Stimulated activated CD4-positive, alpha-beta T cell treated with anti-CD3 and anti-CD28 coated beads, Interleukin-2, amount 100 ng/mL, for 24 hours (primary cell): ENCODE results near the gene YWHAE.
"Not testable (repeated sequence)": the region's sequence is repeated elsewhere in the genome, so short reads cannot be mapped to it uniquely, and the experiment has no call there.

Source experiments
- DNase-seq, 2 donors: peaks; one replicate each; pipeline ENCODE4 v3.0.0-alpha.2; 2020

YWHAE gene

DNA sequence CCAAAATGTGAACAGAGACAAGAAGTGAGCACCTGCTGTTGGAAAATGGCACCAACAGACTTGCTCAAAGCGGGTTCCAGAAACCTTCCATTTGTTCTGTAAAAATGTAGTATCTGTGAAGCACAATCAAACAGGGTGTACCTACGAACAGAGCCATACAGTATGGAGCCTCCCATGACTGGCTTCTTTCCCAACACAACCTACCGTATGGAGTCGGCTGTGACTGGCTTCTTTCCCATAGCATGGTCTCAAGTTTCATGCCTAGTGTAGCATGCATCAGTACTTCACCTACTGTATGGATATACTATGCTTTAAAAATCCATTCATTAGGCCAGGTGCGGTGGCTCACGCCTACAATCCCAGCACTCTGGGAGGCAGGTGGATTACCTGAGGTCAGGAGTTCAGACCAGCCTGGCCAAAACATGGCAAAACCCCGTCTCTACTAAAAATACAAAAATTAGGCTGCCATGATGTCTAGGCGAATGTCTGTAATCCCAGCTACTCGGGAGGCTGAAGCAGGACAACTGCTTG lies 26.2 kb downstream of the YWHAE start:
- DNase-seq, result no peak

DNA sequence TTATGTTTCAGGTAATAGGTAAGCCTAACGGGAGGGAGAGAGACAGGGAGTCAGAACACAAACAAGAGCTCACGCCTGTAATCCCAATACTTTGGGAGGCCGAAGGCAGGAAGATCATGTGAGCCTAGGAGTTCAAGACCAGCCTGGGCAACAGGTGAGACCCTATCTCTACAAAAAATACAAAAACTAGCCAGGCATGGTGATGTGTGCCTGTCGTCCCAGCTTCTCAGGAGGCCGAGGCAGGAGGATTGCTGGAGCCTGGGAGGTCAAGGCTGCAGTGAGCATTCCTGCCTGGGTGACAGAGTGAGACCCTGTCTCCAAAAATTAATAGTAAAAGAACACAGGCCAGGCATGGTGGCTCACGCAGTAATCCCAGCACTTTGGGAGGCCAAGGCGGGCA lies 27.4 kb downstream of the YWHAE start:
- DNase-seq, result no peak

DNA sequence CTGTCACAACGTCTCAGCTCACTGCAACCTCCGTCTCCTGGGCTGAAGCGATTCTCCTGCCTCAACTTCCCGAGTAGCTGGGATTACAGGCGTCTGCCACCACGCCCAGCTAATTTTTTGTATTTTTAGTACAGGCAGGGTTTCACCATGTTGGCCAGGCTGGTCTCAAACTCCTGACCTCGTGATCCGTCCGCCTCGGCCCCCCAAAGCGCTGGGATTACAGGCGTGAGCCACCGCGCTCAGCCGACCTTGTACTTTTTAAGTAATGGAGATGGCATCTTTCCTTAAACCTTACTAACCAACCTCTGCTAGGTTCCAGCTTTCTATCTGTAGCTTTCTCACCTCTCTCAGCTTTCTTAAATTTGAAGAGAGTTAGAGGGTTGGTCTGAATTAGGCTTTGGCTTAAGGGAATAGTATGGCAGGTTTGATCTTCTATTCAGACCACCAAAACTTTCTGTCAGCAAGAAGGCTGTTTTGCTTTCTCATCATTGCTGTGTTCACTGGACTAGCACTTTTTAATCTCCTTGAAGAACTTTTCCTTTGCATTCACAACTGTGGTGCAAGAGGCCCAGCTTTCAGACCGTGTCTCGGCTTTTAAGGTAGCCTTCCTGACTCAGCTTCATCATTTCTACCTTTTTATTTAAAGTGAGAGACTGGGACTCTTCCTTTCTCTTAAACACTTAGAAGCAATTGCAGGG lies 28.0 kb downstream of the YWHAE start:
- DNase-seq, result no peak

DNA sequence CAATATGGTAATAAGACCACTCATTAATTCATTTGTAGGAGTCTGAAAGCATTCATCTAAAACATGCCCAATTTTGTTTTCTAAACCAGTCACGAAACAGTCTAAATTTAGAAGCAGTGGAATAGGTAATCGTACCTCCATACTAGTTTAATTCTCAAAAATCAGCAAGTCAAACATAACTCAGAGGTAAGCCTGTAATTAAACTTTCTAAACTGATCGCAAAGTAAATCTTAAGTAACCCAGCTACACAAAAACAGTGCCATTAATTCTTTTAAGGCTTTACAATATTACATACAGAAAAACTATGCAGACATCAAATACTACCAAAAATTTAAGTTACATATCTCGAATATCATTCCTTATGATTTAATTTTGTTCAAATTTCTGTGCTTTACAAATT lies 31.4 kb downstream of the YWHAE start:
- no peak for DNase-seq

DNA sequence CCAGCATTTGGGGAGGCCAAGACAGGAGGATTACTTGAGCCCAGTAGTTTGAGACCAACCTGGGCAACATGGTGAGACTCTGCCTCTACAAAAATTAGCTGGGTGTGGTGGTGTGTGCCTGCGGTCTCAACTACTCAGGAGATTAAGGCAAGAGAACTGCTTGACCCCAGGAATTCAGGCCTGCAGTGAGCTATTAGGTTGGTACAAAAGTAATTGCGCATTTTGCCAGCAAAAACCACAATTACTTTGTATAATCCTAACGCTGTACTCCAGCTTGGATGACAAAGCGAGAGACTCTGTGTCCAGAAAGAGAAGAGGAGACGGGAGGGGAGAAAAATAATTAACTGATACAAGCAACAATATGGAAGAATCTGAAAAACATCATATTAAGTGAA lies 32.7 kb downstream of the YWHAE start:
- no peak for DNase-seq

DNA sequence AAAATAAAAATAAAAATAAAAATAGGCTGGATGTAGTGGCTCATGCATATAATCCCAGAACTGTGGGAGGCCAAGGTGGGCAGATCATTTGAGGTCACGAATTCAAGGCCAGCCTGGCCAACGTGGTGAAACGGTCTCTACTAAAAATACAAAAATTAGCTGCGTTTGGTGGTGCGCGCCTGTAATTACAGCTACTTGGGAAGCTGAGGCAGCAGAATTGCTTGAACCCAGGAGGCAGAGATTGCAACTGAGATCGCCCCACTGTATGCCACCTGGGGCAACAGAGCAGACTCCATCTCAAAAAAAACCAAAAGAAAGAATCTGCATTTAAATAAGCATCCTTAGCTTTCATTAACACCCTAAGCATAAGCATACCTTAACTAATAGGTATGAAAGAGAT lies 33.8 kb downstream of the YWHAE start:
- DNase-seq, result no peak

DNA sequence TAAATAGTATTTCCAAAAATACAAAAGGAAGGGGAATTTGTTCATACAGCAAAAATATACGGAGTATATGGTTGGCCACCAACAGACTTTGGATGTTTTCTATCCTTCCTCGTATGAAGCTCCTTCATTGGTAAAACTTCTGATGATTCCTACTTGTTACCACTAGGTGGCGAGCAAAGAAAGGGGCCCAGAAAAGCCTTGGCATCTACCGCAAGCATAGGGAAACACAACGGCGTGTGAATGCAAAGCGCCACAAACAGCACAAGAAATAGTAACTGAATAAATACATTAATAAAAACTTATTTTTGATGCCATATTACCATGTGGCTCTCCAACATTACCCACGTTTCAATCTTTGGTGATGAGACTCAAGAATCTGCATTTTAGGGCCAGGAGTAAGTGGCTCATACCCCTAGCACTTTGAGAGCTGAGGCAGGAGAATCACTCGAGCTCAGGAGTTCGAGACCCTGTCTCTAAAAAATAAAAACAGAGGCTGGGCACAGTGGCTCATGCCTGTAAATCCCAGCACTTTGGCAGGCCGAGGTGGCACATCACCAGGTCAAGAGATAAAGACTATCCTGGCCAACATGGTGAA lies 34.5 kb downstream of the YWHAE start:
- DNase-seq, result peak; percentile 48 to 51

DNA sequence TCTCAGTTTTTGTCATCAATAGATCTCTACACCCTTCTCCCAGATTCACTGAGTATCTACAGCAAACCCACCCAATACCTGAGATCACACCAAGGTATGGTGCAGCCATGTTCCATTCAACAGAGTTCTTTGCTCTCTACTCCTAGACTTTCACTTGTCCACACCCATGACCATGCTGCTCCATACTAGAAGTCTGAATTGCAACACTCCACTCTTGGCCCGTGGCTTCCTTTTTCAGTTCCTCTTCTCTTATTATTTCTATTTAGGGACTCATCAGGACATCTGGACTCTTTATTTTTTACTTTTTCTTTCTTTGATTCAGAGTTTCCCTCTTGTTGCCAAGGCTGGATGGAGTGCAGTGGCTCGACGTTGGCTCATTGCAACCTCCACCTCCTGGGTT lies 37.1 kb downstream of the YWHAE start:
- no peak for DNase-seq

DNA sequence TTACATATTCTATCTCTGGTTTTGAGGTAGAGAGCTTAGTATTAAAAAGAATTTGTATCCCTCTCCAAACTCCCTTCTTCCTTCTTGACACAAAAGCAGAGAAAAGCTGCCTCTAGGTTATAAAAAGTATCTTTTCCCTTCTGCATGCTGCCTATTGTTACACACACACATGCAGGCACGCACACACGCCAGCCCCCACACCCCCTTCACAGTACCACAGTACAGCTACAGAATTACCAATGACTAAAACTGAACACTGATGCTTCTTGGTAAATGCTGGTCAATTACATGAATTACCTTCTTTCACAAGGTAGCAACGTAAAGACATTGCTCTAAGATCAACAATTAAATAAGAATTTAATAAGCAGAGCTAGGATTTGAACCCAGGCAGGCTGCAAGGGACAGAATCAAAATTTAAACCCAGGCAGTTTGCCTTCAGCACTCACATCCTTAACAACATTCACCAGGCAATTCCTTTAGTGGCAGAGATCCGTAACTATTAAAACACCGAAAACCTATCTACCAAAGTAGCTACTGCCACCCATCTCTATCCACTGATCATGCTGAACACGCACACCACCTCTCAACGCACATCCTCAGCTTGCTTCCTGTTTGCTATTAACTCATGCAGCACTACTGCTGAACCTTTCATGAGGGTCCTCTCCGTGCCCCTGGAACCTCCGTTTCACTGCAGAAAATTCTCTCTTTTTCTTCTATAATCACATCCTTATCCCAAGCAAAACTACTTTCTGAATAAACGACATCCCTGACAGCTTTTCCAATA lies 37.8 kb downstream of the YWHAE start:
- peak in 1 of 2 donors; percentile 29 for DNase-seq

DNA sequence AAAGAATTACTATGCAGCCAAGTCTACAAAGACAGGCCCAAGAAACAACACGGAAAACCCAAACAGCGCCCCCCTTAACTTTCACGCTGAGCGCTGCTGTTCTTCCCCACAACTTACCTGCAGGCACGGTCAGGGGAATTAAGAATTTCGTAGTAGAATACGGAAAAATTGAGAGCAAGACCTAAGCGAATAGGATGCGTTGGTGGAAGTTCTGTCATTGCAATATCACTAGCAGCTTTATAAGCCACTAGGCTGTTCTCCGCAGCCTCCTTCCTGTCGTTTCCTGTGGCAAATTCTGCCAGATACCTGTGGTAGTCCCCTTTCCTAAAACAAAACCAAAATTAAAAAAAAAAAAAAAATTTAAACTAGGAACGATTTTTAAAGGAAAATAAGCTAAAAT lies 39.0 kb downstream of the YWHAE start:
- peak in 1 of 2 donors; percentile 27 for DNase-seq

DNA sequence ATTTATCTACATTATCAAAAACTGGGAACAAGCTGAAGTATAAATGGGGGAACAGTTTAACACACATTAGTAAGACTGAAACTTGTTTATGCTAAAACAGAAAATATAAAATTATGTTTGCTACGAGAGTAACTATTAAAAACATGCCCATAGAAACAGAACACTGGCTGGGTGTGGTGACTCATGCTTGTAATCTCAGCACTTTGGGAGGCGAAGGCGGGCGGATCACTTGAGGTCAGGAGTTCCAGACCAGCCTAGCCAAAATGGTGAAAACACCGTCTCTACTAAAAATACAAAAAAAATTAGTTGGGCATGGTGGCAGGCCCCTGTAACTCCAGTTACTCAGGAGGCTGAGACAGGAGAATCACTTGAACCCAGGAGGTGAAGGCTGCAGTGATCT lies 39.7 kb downstream of the YWHAE start:
- DNase-seq, result peak in 1 of 2 donors; percentile 35

DNA sequence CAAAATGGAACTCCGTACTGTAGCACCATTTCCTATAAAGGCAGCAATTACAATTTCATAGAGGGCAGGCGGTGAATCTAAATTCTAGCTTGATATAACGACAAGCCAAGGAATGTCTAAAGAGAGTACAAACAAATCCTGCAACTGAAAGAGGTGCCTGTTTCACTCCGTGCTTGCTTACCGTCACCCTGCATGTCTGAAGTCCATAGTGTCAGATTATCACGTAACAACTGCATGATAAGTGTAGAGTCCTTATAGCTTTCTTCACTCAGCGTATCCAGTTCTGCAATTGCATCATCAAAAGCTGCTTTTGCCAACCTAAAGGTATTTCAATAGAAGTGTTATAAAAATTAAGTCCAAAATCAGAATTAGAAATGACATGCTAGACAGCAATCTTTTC lies 46.0 kb downstream of the YWHAE start:
- no peak for DNase-seq

DNA sequence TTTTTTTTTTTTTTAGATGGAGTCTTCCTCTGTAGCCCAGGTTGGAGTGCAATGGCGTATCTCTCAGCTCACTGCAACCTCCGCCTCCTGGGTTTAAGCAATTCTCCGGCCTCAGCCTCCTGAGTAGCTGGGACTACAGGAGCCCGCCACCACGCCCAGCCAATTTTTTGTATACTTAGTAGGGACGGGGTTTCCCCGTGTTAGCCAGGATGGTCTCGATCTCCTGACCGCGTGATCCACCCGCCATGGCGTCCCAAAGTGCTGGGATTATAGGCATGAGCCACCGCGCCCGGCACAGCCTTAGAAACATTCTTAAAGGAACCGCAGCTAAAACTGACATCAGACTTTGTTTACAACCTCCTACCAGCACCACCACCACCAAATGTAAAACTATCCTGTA lies 47.5 kb downstream of the YWHAE start:
- not testable (repeated sequence) for DNase-seq

DNA sequence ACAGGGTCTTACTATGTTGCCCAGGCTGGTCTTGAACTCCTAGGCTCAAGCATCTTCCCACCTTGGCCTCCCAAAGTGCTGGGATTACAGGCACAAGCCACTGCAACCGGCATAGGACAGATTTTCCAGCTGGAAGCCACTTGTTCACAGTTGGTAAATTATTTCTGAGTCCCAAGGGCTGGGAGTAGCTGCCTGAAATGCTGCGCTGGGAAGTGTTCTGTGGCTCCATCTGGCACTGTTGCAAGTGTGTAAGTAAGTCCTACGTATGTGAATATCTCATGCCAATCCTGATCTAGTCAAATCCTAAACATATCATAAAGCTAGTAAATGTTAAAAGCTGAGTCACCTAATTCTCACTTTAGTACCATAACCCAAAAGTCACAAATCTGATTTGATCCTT lies 48.1 kb downstream of the YWHAE start:
- no peak for DNase-seq

DNA sequence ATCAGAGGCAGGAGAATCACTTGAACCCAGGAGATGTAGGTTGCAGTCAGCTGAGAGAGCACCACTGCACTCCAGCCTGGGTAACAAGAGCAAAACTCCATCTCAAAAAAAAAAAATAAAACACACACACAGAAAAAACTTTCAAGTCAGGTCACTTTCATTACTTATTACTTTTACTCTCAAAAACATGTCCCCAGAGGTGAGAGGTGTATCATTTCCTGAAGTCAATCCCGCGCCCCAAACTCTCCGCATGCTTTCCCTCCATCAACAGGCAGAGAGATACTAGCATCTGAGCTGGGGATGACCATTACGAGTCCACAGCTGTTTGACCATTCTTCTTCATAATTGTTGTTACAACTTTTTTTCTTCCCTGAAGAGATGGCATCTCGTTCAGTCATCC lies 48.7 kb downstream of the YWHAE start:
- DNase-seq, result no peak

DNA sequence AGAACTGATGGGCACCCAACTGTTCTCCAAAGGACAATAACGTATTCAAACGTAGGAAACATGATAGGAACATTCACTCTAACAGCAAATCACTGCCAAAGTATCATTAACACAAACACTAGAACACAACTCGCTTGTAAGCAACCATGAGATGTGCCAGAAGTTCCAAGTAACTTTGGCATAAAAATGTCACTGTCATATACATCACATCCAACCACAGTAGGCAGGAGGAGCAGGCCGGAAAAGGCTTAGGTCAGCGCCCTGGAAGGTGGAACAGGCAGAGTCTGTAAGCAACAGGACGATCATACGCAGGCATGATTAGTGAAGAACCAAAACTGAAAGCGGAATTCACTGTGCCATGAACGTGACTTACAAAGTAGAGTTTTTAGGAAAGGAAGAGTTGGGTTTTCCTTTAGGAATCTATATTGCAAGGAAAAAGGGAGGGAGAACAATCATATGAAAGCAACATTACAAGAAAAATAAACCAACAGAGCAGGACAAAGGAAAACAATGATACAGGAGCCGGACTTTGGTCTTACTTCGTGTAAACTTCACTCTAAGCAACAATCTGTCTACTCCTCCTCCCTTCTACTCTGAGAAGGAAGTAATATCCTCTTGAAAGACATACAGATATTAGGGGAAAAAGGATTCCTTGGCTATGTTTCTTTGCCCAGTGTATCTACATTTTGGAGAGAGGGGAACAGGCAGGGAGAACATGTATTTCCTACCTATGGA lies 52.3 kb downstream of the YWHAE start:
- no peak for DNase-seq

DNA sequence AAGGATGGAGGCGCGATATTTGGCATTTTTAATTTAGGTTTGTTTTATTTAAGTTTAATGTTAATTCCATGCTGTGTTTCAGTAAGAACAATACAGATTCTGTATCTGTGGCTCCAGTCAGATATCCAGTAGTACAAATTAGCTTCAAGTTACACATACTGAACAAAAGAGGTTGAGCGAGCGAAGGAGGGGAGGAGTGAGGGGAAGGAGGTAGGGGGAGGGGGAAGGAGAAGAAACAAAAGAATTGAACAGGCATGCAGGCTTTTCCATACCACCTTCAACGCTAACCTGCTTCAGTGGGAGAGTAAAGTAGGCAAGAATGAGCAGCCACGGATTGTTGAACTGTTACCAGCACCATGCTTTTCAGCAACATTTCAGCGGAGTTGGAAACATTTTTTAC lies 55.5 kb downstream of the YWHAE start:
- no peak for DNase-seq

DNA sequence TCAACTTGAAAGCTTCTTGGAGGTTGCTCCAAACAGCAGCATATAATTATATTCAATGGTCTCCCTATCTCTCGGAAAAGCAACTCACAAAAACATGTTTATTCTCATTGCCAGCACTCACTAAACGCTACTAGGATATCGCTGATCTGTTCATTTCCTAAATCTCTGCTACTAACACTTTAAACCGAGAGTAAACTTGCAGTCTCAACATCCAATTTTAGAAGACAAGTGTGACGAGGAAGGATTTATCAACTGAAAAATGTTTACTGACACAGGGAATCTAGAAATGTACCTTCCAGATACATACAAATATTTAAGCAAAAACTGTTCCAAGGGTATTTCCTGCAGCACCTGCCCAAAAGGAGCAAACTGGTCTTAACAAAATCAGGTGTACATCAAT lies 56.5 kb downstream of the YWHAE start:
- DNase-seq, result no peak

DNA sequence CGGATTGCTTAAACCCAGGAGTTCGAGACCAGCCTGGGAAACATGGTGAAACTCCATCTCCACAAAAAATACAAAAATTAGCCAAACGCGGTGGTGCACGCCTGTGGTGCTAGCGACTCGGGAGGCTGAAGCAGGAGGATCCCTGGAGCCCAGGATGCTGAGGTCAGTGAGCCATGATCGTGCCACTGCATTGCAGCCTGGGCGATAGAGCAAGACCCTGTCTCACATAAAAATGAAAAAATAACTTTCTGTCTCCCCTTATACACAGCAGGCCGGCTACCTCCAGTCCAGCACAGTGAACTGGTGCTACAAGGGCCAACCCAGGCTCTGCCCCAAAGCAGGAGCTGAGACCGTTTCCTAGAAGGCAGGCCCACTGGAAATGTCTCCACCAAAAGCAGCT lies 59.7 kb downstream of the YWHAE start:
- no peak for DNase-seq

DNA sequence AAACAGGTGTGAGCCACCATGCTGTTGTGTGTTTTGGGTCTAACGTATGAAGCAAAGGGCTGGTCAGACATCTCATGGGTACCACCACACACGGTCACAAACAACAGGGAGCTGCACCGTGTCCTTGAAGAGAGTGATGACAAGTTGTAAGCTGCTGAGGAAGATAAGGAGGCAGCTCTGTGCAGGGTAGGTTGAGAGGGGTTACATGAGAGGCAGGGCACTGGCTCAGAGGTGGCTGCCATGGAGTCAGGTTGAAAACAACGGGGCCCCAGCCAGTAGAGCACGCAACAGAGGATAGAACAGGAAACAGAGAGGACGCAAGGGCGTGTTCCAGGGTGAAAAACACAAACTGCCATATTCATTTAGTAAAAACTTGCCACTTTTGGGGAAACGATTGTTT lies 68.3 kb downstream of the YWHAE start:
- no peak for DNase-seq

DNA sequence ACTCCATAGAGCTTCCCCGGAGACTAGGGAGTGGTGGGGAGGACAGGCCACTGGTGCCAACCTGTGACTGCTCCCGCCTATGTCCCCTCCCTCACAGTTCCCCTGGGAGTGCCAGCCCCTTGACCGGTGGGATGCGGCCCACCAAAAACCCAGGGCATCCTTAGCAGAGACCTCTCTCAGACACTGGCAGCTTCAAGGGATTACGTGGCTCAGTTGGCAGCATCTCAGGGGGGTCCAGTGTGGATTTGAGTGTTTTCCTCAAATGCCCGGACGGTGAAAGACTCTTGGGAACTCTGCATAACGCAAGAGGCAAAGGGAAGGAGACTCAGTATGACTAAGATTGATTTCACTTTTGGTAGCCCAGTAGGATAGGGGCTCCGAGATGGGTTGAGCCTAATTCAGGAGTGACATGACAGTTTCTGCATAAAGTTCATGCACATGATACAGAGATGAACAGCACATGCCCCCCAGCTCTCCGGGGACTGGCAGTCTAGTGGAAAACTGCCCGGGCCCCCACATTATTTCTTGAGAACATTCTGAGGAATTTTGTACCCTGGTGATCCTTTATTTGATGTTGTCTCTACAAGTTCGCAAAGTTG lies 70.2 kb downstream of the YWHAE start:
- DNase-seq, result no peak

DNA sequence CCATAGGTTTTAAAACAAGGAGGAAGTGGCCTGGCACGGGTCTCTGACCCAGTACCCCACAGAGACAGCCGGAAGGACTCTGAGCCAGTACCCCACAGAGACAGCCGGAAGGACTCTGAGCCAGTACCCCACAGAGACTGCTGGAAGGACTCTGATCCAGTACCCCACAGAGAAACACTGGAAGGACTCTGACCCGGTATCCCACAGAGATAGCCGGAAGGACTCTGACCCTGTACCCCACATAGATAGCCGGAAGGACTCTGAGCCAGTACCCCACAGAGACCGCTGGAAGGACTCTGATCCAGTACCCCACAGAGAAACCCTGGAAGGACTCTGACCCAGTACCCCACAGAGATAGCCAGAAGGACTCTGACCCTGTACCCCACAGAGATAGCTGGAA lies 71.6 kb downstream of the YWHAE start:
- DNase-seq, result no peak

DNA sequence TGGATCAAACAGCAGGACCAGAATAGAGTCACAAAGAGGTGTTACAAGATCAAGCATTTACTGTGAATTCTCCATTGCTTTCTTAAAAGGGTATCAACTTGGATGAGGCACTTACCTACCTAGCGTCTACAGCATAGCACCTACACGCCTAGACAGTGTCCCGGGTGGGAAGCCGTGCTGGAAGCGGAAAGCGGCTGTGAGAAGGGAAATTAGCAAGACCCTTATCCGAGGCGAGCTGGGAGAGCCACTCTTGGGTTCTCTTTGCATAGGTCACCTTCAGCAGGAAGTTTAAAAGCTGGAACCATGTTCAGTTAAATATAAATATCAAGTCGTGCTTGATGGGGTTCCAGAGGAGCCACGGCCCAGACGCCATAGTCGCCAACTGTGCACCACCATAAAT lies 74.3 kb downstream of the YWHAE start:
- DNase-seq, result no peak
